KOPT-K1 (cell line): ENCODE results near the gene RXRB.

Experiments used
- H3K27ac ChIP-seq: fragments of 200-600 bp; sonication (generic); 2 replicates; pipeline ENCODE4 v1.5.1; 2016; ENCODE audit warnings: antibody characterized with exemption, mild to moderate bottlenecking, low read depth, low read length; ENCODE audit not compliant: poor library complexity, severe bottlenecking
- H3K36me3 ChIP-seq: fragments of 200-600 bp; sonication (generic); 2 replicates; pipeline ENCODE4 v1.5.1; 2017; ENCODE audit warnings: antibody characterized with exemption, mild to moderate bottlenecking, low read length, moderate library complexity; ENCODE audit not compliant: insufficient read depth
- H3K9me3 ChIP-seq: fragments of 200-600 bp; sonication (generic); 2 replicates; pipeline ENCODE4 v1.5.1; 2017; ENCODE audit warnings: antibody characterized with exemption, low read length, mild to moderate bottlenecking; ENCODE audit not compliant: insufficient read depth, poor library complexity, severe bottlenecking

RXRB gene

DNA sequence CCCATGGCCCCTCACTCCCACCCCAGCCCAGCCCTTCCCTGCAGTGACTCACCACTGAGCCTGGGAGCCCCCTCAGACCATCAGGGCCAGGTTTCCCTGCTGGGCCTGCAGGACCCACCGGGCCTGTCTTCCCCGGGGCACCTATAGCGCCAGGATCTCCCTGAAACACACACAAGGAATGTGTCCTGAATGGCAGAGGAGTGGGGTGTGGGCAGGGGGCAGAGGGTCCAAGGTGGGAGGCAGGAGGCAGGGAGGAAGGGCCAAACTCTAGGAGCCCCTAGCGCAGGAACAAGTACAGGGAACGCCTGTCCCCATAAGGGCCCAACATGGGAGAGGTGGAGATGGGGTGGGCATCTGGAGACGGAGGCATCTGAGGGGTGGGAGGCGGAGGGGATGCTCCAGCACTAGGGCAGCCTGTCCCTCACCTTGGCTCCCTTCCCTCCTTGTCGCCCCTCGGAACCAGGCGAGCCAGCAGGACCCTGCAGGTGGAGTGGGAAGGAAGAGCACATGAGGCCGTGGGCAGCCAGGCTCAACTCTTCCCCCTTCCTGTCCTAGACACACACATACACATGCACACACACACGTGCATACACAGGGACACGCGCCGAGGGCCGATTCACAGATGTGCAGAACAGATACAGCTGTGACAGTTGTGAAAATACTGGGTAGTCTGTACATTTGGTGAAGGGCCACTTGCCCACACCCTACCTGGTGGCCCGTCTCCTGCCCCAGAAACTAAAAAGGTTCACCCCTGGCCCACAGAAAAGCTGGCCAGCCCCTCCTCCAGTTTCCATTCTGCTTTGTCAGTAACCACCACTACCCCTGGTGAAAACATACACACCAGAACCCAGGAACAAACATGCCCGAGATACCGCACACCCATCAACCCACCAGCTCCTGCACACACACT, 32.8 kb downstream of the RXRB start:
- no peaks in the 10 kb centered on the region for H3K9me3 ChIP-seq
- H3K27ac ChIP-seq = no peak overlapping the region
- H3K36me3 ChIP-seq = no peaks in the 10 kb centered on the region

GRCh38 chr6:33166811-33167210, 33.7 kb downstream of the RXRB start:
- Histone ChIP-seq H3K36me3 (no peaks in the 10 kb centered on the region), H3K9me3 (no peaks in the 10 kb centered on the region), H3K27ac (no peak overlapping the region)

GRCh38 chr6:33166363-33166762, 34.1 kb downstream of the RXRB start:
- no peaks in the 10 kb centered on the region for H3K36me3 ChIP-seq
- H3K9me3 ChIP-seq = no peaks in the 10 kb centered on the region
- H3K27ac ChIP-seq = no peak overlapping the region

- Histone ChIP-seq H3K27ac (no peak overlapping the region), H3K36me3 (no peaks in the 10 kb centered on the region), H3K9me3 (no peaks in the 10 kb centered on the region)
Measured at GRCh38 chr6:33165581-33166258, 34.7 kb downstream of the RXRB start.

- H3K9me3 ChIP-seq = no peaks in the 10 kb centered on the region
- no peak overlapping the region for H3K27ac ChIP-seq
- no peaks in the 10 kb centered on the region for H3K36me3 ChIP-seq
Measured at GRCh38 chr6:33164665-33165373, 35.6 kb downstream of the RXRB start.

GRCh38 chr6:33164176-33164575, 36.3 kb downstream of the RXRB start:
- Histone ChIP-seq H3K27ac (no peak overlapping the region), H3K9me3 (no peaks in the 10 kb centered on the region), H3K36me3 (no peaks in the 10 kb centered on the region)

- H3K36me3 ChIP-seq = no peaks in the 10 kb centered on the region
- H3K9me3 ChIP-seq = no peaks in the 10 kb centered on the region
- H3K27ac ChIP-seq = no peak overlapping the region
Measured at GRCh38 chr6:33163540-33163939, 36.9 kb downstream of the RXRB start.

GRCh38 chr6:33161354-33162331, 38.8 kb downstream of the RXRB start:
- Histone ChIP-seq H3K36me3 (no peaks in the 10 kb centered on the region), H3K9me3 (no peaks in the 10 kb centered on the region), H3K27ac (no peak overlapping the region)

- Histone ChIP-seq H3K9me3 (no peaks in the 10 kb centered on the region), H3K27ac (no peak overlapping the region), H3K36me3 (no peaks in the 10 kb centered on the region)
Measured at GRCh38 chr6:33160728-33161344, 39.6 kb downstream of the RXRB start.

- Histone ChIP-seq H3K27ac (no peak overlapping the region), H3K36me3 (no peaks in the 10 kb centered on the region), H3K9me3 (no peaks in the 10 kb centered on the region)
Measured at GRCh38 chr6:33160096-33160495, 40.4 kb downstream of the RXRB start.

DNA sequence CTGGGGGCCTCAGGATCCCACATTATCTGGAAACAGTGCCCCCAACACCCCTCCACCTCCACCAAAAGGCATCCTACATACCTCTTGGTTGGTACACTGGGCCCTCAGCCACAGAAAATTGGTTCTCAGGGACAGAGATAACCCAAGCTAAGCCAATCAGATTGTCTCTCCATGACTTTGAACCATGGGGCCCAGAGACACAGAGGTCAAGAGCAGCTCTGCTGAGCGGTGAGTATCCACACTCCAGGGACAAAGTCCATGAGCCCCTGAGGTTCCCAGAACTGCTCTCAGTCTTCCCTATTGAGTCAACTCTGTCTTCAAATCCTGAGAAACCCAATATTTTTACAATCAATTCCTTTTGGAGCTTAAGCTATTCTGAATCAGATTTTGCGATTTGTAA, 43.5 kb downstream of the RXRB start:
- Histone ChIP-seq H3K9me3 (peaks cover 5% of the 10 kb centered on the region), H3K36me3 (no peaks in the 10 kb centered on the region), H3K27ac (no peak overlapping the region)

- Histone ChIP-seq H3K36me3 (no peaks in the 10 kb centered on the region), H3K9me3 (peaks cover 9% of the 10 kb centered on the region), H3K27ac (no peak overlapping the region)
Measured at GRCh38 chr6:33156561-33156960, 43.9 kb downstream of the RXRB start.

DNA sequence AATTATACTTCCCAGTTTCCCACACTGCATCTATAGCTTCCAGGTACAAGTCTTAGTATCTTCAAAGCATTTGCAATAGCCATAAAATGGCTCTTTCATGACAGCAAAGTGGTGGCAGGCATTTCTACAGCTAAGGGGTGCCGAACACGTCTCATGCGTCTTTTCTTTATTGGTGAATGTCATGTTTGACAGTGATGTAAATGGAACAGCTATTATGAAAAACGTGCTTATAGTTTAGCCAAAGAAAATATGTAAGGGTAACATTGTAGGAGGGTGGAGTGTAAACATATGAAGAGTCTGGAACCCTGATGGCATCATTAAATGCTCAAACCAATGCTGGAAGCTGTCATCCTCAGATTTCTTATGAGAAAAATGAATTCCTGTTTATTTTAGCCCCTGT, 46.1 kb downstream of the RXRB start:
- peaks cover 17% of the 10 kb centered on the region for H3K9me3 ChIP-seq
- H3K27ac ChIP-seq = no peak overlapping the region
- no peaks in the 10 kb centered on the region for H3K36me3 ChIP-seq

GRCh38 chr6:33151050-33151449, 49.4 kb downstream of the RXRB start:
- peaks cover 17% of the 10 kb centered on the region for H3K9me3 ChIP-seq
- no peak overlapping the region for H3K27ac ChIP-seq
- H3K36me3 ChIP-seq = no peaks in the 10 kb centered on the region
